HTERT RPE-1 (cell line): ENCODE results near the gene WNT4.

Experiments used
- in situ Hi-C: fragments of 300-500 bp; cut with MboI; formaldehyde crosslinking; loops from 4 replicates; pipeline ENCODE4 v1.14.3; 2020; ENCODE audit warnings: low sequenced_read_pairs

Gene WNT4

DNA sequence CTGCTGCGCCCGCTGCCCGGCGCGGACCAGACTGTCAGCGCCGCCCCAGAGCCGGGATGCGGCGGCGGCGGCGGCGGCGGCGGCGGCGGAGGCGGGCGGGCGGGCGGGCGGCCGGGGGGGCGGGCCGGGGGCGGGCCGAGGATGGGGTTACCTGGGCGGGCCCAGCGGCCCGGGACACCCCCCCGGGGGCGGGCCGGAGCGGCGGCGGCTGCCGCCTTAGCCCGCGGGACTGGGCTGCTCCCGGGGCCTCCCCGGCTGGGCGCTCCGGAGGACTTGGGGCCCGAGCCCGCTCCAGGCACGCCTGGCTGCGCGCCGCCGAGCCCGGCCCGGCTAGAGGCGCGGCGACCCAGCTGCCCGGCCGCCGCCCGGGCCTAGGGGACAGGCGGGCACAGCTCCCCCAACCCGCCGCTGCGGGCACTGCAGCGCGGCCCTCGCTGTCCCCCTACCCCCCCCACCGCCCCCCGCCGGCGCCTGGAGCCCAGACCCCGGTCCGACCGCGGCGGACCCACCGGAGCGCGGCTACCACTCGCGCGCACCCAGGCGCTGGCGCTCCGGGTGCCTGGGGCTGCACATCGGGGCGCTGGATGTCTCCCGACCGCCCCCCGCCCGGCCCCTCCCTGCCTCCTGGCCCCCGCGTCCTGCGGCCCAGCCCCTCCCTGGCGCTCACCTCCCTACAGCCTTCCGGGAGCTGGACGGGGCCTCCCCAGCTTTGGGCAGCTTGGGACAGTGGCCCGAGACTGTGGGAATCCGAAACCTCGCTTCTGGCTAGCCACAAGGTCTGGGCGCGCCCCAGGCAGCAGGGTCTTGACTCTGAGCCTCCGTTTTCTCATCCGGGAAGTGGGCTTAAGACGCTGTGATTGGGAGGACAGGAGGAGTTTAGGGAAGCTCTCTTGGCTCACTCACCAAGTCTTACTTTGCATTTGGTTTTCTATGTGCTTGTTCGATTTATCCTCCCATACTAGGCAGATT lies at the start of gene WNT4:
Gene WNT4 (minus strand): TSS at position 33 of the 969 bp plus-strand sequence. CDS start 175 bp downstream, outside the sequence.
- in situ Hi-C loops = no loop called here

DNA sequence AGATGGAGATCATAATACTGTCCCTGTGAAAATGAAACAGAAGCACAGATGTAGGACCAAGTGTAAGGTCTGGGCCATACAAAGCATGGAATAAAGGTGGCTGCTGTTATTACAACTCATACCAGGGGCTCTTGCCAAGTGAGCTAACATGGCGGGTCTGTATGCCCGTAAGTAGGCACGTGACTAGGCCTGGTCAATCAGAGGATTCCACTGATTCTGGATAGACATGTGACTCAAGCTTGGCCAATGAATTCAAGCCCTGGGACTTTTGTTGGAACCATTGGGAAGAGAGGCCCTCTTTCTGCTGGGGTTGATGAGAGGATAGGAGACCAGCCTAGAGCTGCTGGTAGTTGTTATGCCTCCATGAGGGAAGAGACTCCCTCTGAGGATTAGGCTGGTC lies 47.8 kb upstream of the WNT4 start:
- in situ Hi-C loops = no loop called here

DNA sequence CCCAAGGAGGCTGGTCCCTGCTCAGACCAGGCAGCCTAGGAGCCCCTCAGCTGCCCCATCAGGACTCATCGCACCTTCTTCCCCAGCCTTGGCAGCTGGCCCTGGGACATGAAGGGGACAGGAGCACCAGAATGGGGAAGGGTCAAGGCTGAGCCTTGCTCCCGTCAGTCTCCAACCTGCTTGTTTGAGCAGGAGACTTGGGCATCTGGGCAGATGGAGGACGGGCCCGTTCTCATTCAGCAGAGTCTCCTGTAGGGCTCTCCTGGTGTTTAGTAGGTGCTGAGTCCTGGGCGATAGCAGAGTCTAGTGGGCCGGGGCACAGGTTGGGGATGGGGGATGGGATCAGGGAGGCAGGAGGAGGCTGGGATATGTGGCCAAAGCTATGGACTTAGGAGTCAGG lies 47.4 kb upstream of the WNT4 start:
- in situ Hi-C loops = no loop called here

DNA sequence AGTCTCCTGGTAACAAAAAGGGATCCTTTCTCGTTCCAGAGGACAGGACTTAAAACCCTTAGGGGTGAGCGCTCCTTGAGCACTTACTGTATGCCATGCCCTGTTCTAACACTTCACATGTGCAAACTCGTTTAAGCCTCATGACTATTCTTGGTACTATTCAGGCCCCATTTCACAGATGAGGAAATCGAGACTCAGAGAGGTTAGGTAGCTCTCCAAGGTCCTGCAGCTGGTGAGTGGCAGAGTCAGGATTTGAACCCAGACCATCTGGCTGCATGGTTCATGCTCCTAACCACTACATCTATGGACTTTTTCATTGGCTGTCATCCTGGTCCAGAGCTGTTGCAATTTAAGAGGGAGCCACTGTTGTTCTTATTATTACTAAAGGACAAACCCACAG lies 46.7 kb upstream of the WNT4 start:
- in situ Hi-C loops = no loop called here

DNA sequence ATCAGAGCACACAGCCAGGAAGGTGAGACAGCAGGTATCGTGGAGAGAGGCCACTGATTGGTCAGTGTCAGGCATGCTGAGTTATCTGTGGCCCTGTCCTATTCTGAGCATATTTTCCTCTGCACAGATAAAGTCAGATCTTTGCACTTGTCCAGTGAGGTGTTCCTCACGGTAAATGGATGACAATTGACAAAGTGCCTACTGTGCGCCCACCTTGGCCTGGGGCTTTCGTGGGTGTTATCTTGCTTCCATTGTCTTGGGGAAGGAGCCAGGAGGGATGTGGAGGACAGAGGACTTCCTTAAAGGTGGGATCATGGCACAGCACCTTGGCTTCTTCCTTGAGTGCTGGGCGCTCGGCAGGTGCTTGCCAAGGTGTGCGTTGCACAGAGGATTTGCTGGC lies 46.0 kb upstream of the WNT4 start:
- in situ Hi-C loops = no loop called here

DNA sequence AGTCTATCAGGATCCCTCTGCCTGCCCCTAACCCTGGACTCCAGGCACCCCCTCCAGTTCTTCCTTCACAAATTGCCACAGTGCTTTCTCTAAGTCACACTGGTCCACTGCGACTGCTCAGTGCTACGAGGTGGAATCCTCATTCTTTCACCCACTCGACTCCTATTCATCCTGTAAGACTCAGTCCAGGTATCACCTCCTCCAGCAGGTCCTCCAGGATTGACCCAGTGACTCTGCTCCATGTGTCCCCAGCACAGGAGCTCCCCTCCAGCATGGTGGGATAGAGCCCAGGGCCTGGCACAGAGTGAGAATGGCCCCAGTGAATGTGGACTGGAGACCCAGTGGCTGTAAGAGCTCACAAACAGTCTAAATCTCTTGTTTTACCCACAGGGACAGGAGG lies 45.5 kb upstream of the WNT4 start:
- in situ Hi-C loops = no loop called here

DNA sequence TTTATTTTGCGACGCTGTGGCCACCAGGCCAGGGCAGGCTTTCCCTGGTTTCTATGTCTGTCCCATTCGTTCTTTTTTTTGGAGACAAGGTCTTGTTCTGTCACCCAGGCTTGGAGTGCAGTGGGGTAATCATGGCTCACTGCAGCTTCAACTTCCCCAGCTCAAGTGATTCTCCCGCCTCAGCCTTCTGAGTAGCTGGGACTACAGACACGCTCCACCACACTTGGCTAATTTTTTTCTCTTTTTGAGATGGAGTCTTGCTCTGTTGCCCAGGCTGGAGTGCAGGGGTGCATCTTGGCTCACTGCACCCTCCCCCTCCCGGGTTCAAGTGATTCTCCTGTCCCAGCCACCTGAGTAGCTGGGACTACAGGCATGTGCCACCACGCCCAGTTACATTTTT lies 43.4 kb upstream of the WNT4 start:
- in situ Hi-C loops = no loop called here

DNA sequence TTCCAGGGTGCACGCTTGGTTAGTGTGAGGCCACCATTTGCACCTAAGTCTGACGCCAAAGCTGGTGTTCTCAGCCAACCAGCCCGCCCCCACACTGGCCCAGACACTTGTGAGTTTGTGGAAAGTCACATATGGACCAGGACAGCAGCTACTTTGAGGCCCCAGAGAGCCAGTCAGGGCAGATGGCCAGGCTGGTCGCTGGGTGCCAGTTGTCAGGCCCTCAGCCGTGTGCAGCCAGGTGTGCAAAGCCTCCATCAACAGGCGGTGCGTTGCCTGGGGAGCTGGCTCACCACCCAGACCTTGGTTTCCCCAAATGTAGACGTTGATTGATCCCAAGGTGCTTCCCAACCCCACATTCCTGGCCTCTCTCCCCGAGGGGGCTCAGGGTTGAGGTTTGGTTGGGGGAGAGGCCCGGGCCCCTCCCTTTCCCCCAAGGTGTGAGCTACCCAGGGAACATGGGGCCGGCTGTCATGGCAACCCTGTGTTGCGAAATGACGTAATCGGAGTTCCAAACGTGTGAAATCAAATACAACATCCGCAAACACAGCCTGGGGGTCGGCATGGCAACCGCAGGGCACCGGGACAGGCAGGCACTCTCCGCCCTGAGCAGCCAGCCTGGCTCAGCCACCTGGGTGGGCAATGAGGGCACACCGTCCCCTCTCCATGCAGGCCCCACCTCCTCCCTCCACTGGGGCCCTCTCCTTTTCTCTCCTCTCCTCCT lies 42.2 kb upstream of the WNT4 start:
- in situ Hi-C loops = no loop called here

DNA sequence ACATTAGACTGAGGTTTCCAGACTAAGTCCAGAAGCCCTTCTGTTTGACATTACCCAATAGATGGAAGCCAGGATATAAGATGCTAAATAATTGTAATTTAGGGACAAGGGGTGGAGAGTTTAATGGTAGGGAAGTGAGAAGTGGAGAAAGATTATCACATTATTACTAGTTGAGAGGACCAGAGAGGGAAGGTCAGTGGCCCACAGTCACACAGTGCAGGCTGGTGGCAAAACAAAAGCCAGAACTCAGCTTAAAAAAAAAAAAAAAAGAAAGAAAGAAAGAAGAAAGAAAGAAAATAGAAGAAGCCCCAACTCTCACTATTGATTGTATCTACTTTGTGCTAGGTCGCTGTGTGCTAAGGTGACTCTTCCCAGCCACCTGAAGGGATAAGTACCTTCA lies 41.6 kb upstream of the WNT4 start:
- in situ Hi-C loops = no loop called here

DNA sequence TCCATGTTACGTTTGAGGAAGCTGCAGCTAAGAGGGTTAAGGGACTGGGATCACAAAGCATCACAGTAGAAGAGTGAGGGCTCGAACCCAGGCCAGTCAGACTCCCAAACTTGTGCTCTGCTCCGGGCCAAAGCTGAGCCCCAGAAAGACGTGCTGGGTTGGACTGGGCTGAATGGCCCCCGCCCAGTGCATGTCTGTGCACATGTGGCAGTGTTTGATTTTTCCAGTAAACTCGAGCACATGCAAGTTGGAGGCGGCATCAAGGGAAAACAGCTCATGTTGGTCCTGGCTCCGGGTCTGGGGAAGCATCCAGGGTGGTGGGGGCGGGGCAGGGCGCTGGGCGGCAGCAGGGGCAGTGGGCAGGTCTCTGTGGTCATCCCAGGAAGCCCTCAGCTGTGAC lies 39.8 kb upstream of the WNT4 start:
- in situ Hi-C loops = no loop called here

DNA sequence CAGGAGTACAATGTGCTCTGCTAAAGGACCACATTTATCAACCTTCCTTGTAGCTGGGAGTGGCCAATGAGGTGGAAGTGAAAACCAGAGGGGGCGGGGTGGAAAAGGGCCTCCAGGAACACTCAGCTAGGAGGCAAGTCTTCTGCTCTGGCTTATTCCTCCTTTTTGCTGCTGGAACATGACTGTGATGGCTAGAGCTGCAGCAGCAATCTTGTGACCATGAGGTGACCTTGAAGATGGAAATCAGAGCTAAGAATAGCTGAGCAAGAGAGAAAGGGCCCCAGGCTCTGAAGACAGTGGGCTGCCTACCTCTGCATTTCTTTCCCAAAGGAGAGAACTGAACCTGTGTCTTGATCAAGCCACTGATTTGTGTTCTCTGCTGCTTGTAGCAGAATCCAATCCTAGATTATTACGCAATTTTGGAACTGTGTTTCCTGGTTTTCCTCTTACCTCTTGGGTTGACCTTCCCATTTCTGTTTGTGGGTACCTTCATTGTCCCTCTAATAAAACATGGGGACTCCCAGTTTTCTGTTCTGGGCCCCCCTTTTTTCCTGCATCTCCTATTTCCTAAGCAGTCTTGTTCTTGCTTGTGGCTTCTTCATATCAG lies 36.4 kb upstream of the WNT4 start:
- in situ Hi-C loops = no loop called here

DNA sequence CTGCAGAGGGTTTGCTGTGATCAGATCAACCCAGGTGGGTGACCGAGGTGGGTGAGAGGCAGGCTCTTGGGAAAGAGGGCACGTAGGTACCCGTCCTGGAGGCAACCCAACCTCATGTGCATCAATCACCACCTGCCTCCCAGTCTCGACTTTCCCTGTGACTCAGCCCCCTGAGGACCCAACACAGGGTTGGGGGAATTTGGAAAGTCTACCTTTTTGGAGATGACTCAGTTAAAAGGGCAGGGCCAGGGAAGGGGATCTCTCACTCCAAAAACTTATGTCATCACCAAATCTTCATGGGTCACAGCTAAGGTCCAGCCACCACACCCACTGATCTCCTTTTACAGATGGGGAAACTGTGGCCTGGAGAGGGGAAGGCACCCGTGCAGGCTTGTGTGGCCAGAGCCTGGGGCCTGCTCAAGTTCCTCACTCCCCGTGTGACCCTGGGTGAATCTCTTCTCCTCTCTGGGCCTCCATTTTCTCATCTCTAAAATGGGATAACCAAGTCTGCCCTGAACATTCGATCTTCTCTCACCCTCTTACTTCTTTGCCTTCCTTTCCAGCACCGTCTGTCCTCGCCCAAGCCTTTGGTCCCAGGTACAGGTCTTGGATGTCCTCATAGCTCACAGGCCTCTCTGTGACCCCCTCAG lies 34.6 kb upstream of the WNT4 start:
- in situ Hi-C loops = no loop called here

DNA sequence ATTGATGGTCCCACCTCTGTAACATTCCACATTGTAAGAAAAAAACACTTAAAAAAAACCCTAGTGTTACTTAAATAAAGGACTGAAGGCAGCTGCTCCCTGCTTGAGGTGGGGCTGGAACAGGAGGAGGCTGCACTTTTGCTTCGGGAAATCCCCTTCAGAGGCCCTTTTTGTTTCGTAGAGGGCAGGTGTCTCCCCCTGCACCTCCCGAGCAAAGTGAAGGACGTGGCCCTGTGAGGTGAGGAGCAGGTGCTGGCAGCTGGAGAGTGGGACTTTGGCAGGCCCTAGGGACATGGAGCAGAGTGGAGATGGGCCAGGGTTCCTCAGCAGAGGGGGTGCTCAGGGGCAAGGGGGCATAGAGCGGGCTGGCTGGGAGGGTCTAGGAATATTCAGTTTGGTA lies 33.4 kb upstream of the WNT4 start:
- in situ Hi-C loops = no loop called here

DNA sequence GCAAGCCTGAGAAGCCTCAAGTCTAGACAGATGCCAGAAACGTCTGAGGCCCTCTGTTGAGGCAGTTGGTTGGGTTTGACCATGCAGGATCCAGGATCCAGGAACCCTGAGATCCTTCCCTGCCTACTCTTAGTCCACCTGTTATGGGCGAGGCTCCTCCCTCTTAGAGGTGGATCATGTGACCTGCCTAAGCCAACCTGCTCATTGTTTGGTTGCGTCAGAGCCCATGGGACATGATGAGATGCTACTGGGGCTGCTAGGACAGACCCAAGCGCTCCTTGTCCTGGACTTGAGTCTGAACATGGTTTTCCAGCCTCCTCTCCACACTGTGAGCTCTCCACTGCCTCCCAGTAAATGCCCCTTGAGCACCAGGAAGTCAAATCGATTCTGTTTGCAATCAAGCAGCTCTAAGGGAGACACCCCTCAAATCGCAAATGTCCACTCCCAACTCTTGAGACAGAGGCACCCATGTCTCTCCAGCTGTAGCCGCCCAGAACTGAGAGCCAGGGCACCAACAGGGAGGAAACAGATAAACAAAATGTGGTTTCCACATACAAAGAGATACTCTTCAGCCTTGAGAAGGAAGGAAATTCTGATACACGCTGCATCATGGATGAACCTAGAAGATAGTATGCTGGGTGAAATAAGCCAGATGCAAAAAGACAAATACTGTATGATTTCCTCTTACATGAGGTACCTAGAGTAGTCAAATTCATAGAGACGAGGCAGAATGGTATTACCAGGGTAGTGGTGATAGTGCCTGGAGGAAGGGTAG lies 31.7 kb upstream of the WNT4 start:
- in situ Hi-C loops = no loop called here

DNA sequence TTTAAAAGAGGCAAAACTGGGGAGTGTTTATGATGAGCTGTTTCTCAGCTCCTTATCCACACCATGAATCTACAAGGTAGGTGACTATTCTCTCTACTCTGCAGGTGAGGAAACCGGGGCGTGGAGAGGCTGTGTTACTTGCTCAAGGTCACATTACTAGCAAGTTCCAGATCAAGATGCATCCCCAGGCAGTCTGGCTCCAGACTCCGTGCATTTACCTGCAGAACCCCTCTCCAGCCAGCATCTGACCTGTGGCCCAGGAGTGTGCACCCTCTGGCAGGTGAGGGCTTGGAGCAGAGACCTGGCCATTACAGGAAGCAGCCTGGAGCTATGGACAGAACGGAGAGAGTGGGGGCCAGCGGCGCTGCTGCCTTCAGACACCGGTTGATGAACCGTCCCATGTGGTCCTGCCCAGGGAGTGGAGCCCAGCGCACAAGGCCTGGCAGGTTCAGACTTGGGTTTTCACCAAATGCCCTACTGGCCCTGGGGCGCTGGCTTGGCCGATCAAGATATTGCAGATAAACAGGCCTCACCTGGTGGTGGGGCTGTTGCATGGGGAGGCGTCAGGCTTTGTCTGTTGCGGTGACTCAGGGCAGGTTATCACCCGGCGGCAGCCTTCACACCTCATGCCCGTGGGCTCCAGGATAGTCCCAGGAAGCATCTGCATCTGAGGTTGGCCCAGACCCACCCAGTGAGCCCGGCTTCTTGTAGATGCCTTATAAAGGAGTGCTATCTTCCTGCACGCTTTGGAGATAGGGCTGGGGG lies 29.2 kb upstream of the WNT4 start:
- in situ Hi-C loops = no loop called here

DNA sequence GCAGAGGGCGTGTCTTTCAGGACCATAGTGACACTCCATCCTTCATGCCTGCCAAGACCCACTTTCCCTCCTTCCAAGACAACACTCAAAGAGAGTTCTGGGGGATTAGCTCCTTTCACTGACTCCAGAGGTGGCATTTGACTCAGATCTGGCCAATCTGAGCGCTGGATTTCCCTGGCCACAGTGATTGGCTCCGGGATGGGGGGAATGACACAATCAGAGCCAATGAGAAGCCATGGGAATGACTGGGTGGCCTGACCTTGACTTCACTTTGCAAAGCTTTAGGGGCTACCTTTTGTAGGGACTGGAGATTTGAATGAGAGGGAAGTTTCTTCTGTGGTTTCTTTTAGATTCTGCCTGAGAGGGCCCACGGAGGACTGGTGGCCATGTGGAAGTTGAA lies 26.9 kb upstream of the WNT4 start:
- in situ Hi-C loops = no loop called here

DNA sequence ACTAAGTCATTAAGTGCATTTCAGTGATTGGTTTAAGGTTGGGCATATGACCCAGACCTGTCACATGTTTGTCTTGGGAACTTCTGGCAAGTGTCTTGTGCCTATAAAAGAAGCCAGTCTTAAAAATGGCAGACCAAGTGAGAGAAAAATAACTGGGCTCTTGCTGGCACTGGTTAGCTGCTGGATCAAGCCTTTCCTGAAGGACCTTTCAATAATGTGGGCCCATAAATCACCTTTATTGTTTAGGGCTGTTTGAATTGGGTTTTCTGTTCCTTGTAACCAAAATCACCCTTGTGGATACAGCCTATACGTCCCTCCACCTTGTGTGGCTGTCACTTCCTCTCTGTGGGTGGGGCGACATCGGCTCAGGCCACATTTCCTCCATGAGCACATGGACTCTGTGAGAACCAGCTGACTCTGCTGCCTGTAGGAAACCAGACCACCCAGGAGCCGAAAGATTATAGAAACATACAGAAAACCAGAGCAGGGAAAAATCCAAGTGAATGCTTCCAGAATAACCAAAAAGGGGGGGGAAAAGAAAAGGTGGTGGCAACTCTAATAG lies 25.6 kb upstream of the WNT4 start:
- in situ Hi-C loops = no loop called here

DNA sequence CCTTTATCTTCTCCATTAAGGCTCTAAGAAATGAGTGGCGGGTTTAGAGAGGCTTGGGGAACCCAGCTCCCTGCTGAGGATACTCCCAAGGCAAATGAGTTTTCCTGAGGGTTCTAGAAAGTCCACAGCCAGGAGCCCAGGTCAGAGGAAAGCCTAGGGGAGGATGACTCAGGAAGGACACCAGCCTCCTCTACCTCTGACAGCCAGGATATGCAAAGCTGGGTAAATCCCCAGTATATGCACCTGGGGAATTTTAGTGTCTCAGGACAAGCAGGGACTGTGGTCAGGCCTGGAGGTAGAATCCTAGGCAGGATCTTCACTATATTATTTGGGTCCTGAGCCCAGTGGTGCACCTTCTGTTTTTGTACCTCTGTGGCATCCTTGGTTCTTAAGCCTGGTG lies 23.5 kb upstream of the WNT4 start:
- in situ Hi-C loops = no loop called here
